NB4 (cell line): ENCODE data around the gene WDR86.

ENCODE experiments used
- DNase-seq: peaks from one replicate; pipeline ENCODE4 v3.0.0; 2010; ENCODE audit warnings: low read depth
- H3K4me3 ChIP-seq: one replicate; pipeline ENCODE4 v1.5.1; 2011; ENCODE audit warnings: mild to moderate bottlenecking, low read depth, low read length, moderate library complexity
- CTCF ChIP-seq: IDR thresholded peaks from one replicate; pipeline ENCODE4 v1.5.1; 2012; ENCODE audit warnings: low read depth, low read length
- MAX ChIP-seq: IDR thresholded peaks from 2 replicates; pipeline ENCODE4 v1.6.1; 2011; ENCODE audit warnings: low read depth, low read length
- MYC ChIP-seq: IDR thresholded peaks from 2 replicates; pipeline ENCODE4 v1.6.1; 2011; ENCODE audit warnings: low read depth, low read length
- POLR2A ChIP-seq: IDR thresholded peaks from 2 replicates; pipeline ENCODE4 v1.6.1; 2011; ENCODE audit warnings: mild to moderate bottlenecking; ENCODE audit not compliant: insufficient read length; ENCODE audit errors: extremely low read depth

The WDR86 gene

GRCh38 chr7:151340794-151341356, 69.0 kb downstream of the WDR86 start:
- no peak for DNase-seq
- H3K4me3 ChIP-seq = no peak overlapping the region
- TF ChIP-seq POLR2A (no peak), CTCF (no peak), MAX (no peak), MYC (no peak)

GRCh38 chr7:151339651-151340382, 70.0 kb downstream of the WDR86 start:
- DNase-seq = peak; percentile 60
- H3K4me3 ChIP-seq = no peak overlapping the region
- TF ChIP-seq CTCF (peak; percentile 4), MAX (no peak), MYC (no peak), POLR2A (no peak)

GRCh38 chr7:151338809-151339208, 71.0 kb downstream of the WDR86 start:
- H3K4me3 ChIP-seq = no peak overlapping the region
- TF ChIP-seq CTCF = no peak
- no peak for TF ChIP-seq MAX
- no peak for TF ChIP-seq MYC
- TF ChIP-seq POLR2A = no peak
- no peak for DNase-seq

GRCh38 chr7:151337346-151337745, 72.5 kb downstream of the WDR86 start:
- no peak for TF ChIP-seq POLR2A
- TF ChIP-seq MAX = no peak
- no peak for TF ChIP-seq MYC
- no peak for TF ChIP-seq CTCF
- H3K4me3 ChIP-seq = no peak overlapping the region
- no peak for DNase-seq

GRCh38 chr7:151336027-151336708, 73.7 kb downstream of the WDR86 start:
- H3K4me3 ChIP-seq = no peak overlapping the region
- no peak for DNase-seq
- TF ChIP-seq POLR2A = no peak
- TF ChIP-seq CTCF = no peak
- no peak for TF ChIP-seq MAX
